HCT116 (cell line): Measurements from ENCODE around the gene MRPL39. TPM values are rescaled to one million over a fixed set of nuclear protein-coding genes. Genes with fewer than 3 reads are reported as not detected.

Experiments
- ATAC-seq: fragments of 200-7000 bp; cut with Tn5 transposase; 2 replicates; pipeline ENCODE4 v1.9.1; 2020; ENCODE audit warnings: mild to moderate bottlenecking, moderate library complexity
- BruUV-seq: library from RNA; stranded (reverse); fragments of 400-500 nt; replicated peaks from 2 replicates; lab custom pipeline; 2021; lab: Mats Ljungman, UMichigan
- CTCF ChIA-PET: fragments of 300-600 bp; sonication (Branson Sonifier 250); formaldehyde crosslinking; loops from one replicate; lab custom pipeline; 2021; ENCODE audit warnings: antibody characterized with exemption; lab: Charles Lee
- POLR2A ChIA-PET: fragments of 300-600, 350-600 bp; sonication (Branson Sonifier 250); formaldehyde crosslinking; loops from one replicate; lab custom pipeline; 2021; ENCODE audit warnings: antibody characterized with exemption; lab: Charles Lee
- RAD21 ChIA-PET, 2 experiments: fragments of 300-600 bp; sonication (Branson Sonifier 250); formaldehyde crosslinking; loops; one replicate each; lab custom pipeline; 2023; ENCODE audit warnings: low total read pairs in 2 of 2; ENCODE audit not compliant: uncharacterized antibody in 2 of 2, unreplicated experiment in 2 of 2, low non-redundant PET in 1 of 2; lab: Charles Lee
- DNase-seq: peaks from one replicate; pipeline ENCODE4 v3.0.0-alpha.2; 2010; ENCODE audit warnings: low read depth, low spot score
- H2AFZ ChIP-seq: fragments of 200-600 bp; shearing (Covaris generic), sonication (generic); 2 replicates; pipeline ENCODE4 v1.6.1; 2017; ENCODE audit warnings: low read depth, mixed run types, mixed read lengths, antibody characterized with exemption, low read length; ENCODE audit not compliant: poor library complexity, severe bottlenecking
- H3K27ac ChIP-seq: 2 replicates; pipeline ENCODE4 v1.5.1; 2012; ENCODE audit warnings: low read depth, low read length
- H3K27me3 ChIP-seq: fragments of 200-600 bp; sonication (generic); 2 replicates; pipeline ENCODE4 v1.6.1; 2016; ENCODE audit warnings: mixed run types, low read length, mixed read lengths; ENCODE audit not compliant: insufficient read depth
- H3K36me3 ChIP-seq, 2 experiments: fragments of 200-500 bp in 1 of 2; fragments of 200-600 bp in 1 of 2; sonication (Bioruptor generic) in 1 of 2; sonication (generic) in 1 of 2; 2 replicates each; pipeline versions ENCODE4 v1.5.1 to v1.6.1; 2014 to 2016; ENCODE audit warnings: low read length in 2 of 2, inconsistent platforms in 1 of 2, mixed read lengths in 1 of 2, mixed run types in 1 of 2; ENCODE audit not compliant: insufficient read depth in 2 of 2, control insufficient read depth in 1 of 2
- H3K4me1 ChIP-seq, 2 experiments: fragments of 200-600 bp in 1 of 2; sonication (generic) in 1 of 2; 2 replicates each; pipeline versions ENCODE4 v1.5.1 to v1.6.1; 2012 to 2017; ENCODE audit warnings: low read length in 2 of 2, inconsistent platforms in 1 of 2, mild to moderate bottlenecking in 1 of 2, mixed read lengths in 1 of 2, mixed run types in 1 of 2, moderate library complexity in 1 of 2; ENCODE audit not compliant: insufficient read depth in 2 of 2, control insufficient read depth in 1 of 2
- H3K4me2 ChIP-seq: fragments of 200-600 bp; sonication (generic); 2 replicates; pipeline ENCODE4 v1.6.1; 2017; ENCODE audit warnings: mixed run types, low read length, mixed read lengths
- H3K4me3 ChIP-seq, 2 experiments: fragments of 200-600 bp in 1 of 2; sonication (generic) in 1 of 2; replicated peaks in 1 of 2; 2 replicates each; pipeline ENCODE4 v1.5.1; 2011 to 2016; ENCODE audit warnings: low read length in 2 of 2, control low read depth in 1 of 2, low read depth in 1 of 2, mild to moderate bottlenecking in 1 of 2, mixed read lengths in 1 of 2, mixed run types in 1 of 2
- H3K79me2 ChIP-seq: fragments of 200-600 bp; sonication (generic); 2 replicates; pipeline ENCODE4 v1.6.1; 2017; ENCODE audit warnings: mild to moderate bottlenecking, mixed run types, low read length, moderate library complexity, mixed read lengths; ENCODE audit not compliant: insufficient read depth
- H3K9ac ChIP-seq: fragments of 200-600 bp; sonication (generic); 2 replicates; pipeline ENCODE4 v1.6.1; 2016; ENCODE audit warnings: low read length, mixed read lengths
- H3K9me2 ChIP-seq: fragments of 200-600 bp; sonication (generic), shearing (Covaris generic); 2 replicates; pipeline ENCODE4 v1.6.1; 2017; ENCODE audit warnings: mixed run types, mild to moderate bottlenecking, moderate library complexity; ENCODE audit not compliant: insufficient read depth
- H3K9me3 ChIP-seq, 2 experiments: fragments of 200-500 bp in 1 of 2; fragments of 200-600 bp in 1 of 2; sonication (Bioruptor generic) in 1 of 2; sonication (generic) in 1 of 2; 2 replicates each; pipeline ENCODE4 v1.6.1; 2014 to 2017; ENCODE audit warnings: low read length in 2 of 2, mixed read lengths in 2 of 2, inconsistent platforms in 1 of 2, low read depth in 1 of 2, mild to moderate bottlenecking in 1 of 2, mixed run types in 1 of 2, moderate library complexity in 1 of 2; ENCODE audit not compliant: control insufficient read depth in 1 of 2, insufficient read depth in 1 of 2
- H4K20me1 ChIP-seq: fragments of 200-600 bp; sonication (generic), shearing (Covaris generic); 2 replicates; pipeline ENCODE4 v1.6.1; 2017; ENCODE audit warnings: mixed run types, mild to moderate bottlenecking, moderate library complexity; ENCODE audit not compliant: insufficient read depth
- ELF1 ChIP-seq: IDR thresholded peaks from 2 replicates; pipeline ENCODE4 v1.6.1; 2012; ENCODE audit warnings: low read depth, borderline replicate concordance
- JUND ChIP-seq: IDR thresholded peaks from 2 replicates; pipeline ENCODE4 v1.6.1; 2012
- RAD21 ChIP-seq: IDR thresholded peaks from 2 replicates; pipeline ENCODE4 v1.6.1; 2012; ENCODE audit warnings: low read depth, mild to moderate bottlenecking
- SIN3A ChIP-seq: IDR thresholded peaks from 2 replicates; pipeline ENCODE4 v1.6.1; 2012; ENCODE audit warnings: low read depth
- YY1 ChIP-seq: IDR thresholded peaks from 2 replicates; pipeline ENCODE4 v1.6.1; 2011; ENCODE audit warnings: low read length, low read depth, moderate library complexity, mild to moderate bottlenecking; ENCODE audit not compliant: insufficient replicate concordance; ENCODE audit errors: extremely low read depth
- ZNF274 ChIP-seq: fragments of 200-500 bp; sonication (Bioruptor generic); IDR thresholded peaks from 2 replicates; pipeline ENCODE4 v1.6.1; 2014; ENCODE audit warnings: mild to moderate bottlenecking, low read depth, low read length, inconsistent platforms
- intact Hi-C: fragments of 100-400 bp; cut with micrococcal nuclease; formaldehyde crosslinking; loops from 2 replicates; pipeline ENCODE4 v1.10.0; 2022
- total RNA-seq: library from RNA; stranded (reverse); gene quantifications from one replicate; pipeline ENCODE4 v1.2.1, GENCODE V29; 2021; ENCODE audit not compliant: unreplicated experiment
- TF ChIP-seq, protein P1 (sequence below): IDR thresholded peaks from 2 replicates; pipeline ENCODE4 v1.6.1; 2012
- TF ChIP-seq, protein P2 (sequence below): IDR thresholded peaks from 2 replicates; pipeline ENCODE4 v1.6.1; 2012
- TF ChIP-seq, protein P3 (sequence below): IDR thresholded peaks from 2 replicates; pipeline ENCODE4 v1.6.1; 2012; ENCODE audit warnings: low read depth
- TF ChIP-seq, protein P4 (sequence below), 3 experiments: fragments of 200-600 bp in 1 of 3; sonication (generic) in 1 of 3; IDR thresholded peaks in 2 of 3; conservative IDR thresholded peaks in 1 of 3; 2 replicates each; pipeline ENCODE4 v1.5.1; 2012 to 2017; ENCODE audit warnings: low read depth in 2 of 3, low read length in 2 of 3, antibody characterized with exemption in 1 of 3, borderline replicate concordance in 1 of 3, control low read depth in 1 of 3, mild to moderate bottlenecking in 1 of 3, mixed read lengths in 1 of 3, mixed run types in 1 of 3, moderate library complexity in 1 of 3; ENCODE audit not compliant: insufficient read depth in 1 of 3

The MRPL39 gene
- total RNA-seq, 1 experiment from 2014 or later: 41.1 TPM

DNA sequence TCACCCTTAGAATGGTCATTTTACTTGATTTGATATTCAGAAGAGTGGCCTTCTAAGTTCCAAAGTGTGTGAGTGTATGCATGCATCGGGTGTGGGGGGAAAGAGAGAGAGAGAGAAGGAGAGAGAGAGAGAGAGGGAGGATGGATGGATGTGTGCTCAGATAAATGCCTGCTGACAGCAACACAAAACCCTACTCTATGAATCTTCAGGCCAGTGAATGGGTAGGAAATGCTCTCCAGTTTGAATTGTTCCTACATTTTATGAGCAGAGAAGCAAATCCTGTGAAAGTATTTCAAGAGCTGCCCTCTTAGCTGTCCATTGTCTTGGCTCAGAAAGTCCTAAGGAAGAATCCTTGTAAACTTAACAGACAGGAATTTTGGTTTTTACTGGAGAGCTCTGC is 39.2 kb upstream of the MRPL39 start:
- Histone ChIP-seq H3K4me2 (no peak overlapping the region), H2AFZ (no peak overlapping the region)
- CTCF ChIA-PET: no interaction called here
- TF ChIP-seq, protein P1, sequence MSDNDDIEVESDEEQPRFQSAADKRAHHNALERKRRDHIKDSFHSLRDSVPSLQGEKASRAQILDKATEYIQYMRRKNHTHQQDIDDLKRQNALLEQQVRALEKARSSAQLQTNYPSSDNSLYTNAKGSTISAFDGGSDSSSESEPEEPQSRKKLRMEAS: no peak
- TF ChIP-seq, all 23 proteins: peak for 0
- Histone ChIP-seq H3K9ac (no peak overlapping the region), H3K9me2 (no peaks in the 10 kb centered on the region), H4K20me1 (no peaks in the 10 kb centered on the region), H3K36me3 (no peaks in the 10 kb centered on the region), H3K27ac (no peak overlapping the region), H3K27me3 (no peaks in the 10 kb centered on the region; the same call in 1 of the 2 replicates), H3K9me3 (no peaks in the 10 kb centered on the region), H3K4me3 (no peak overlapping the region), H3K79me2 (no peaks in the 10 kb centered on the region), H3K4me1 (no peaks in the 10 kb centered on the region)
- ATAC-seq (no peak), DNase-seq (no peak)
- RAD21 ChIA-PET: no interaction called here
- BruUV-seq: no TSS peak
- POLR2A ChIA-PET: no interaction called here
- intact Hi-C loops: no loop called here

DNA sequence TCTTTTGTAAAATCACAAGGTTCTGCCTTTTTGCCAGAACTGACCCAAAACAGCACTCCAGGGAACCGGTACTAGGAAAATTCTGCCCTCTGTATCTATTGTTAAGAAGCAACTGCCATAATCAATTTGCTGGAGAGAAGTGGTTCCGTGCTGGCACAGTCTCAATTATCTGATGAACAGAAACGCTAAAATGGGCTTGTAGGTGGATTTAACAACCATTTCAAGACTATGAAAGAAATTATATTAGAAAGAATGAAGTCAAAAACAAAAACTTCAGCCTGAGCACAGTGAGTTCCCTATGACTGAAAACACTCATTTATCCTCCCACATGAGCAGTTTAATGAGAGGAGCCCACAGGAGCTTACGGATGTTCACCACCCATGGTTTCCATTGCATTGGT is 36.2 kb upstream of the MRPL39 start:
- no peaks in the 10 kb centered on the region for H3K9me3 ChIP-seq
- no peaks in the 10 kb centered on the region; the same call in 1 of the 2 replicates for H3K27me3 ChIP-seq
- no peaks in the 10 kb centered on the region for H3K79me2 ChIP-seq
- DNase-seq (no peak), ATAC-seq (no peak)
- no peaks in the 10 kb centered on the region for H3K9me2 ChIP-seq
- H3K4me1 ChIP-seq: no peaks in the 10 kb centered on the region
- H3K4me3 ChIP-seq: no peak overlapping the region
- no peaks in the 10 kb centered on the region for H4K20me1 ChIP-seq
- no peak overlapping the region for H3K9ac ChIP-seq
- H3K27ac ChIP-seq: no peak overlapping the region
- CTCF ChIA-PET: no interaction called here
- intact Hi-C loops: no loop called here
- RAD21 ChIA-PET: no interaction called here
- H3K4me2 ChIP-seq: no peak overlapping the region
- no peak overlapping the region for H2AFZ ChIP-seq
- TF ChIP-seq, protein P2, sequence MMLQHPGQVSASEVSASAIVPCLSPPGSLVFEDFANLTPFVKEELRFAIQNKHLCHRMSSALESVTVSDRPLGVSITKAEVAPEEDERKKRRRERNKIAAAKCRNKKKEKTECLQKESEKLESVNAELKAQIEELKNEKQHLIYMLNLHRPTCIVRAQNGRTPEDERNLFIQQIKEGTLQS: no peak
- TF ChIP-seq, protein P3, sequence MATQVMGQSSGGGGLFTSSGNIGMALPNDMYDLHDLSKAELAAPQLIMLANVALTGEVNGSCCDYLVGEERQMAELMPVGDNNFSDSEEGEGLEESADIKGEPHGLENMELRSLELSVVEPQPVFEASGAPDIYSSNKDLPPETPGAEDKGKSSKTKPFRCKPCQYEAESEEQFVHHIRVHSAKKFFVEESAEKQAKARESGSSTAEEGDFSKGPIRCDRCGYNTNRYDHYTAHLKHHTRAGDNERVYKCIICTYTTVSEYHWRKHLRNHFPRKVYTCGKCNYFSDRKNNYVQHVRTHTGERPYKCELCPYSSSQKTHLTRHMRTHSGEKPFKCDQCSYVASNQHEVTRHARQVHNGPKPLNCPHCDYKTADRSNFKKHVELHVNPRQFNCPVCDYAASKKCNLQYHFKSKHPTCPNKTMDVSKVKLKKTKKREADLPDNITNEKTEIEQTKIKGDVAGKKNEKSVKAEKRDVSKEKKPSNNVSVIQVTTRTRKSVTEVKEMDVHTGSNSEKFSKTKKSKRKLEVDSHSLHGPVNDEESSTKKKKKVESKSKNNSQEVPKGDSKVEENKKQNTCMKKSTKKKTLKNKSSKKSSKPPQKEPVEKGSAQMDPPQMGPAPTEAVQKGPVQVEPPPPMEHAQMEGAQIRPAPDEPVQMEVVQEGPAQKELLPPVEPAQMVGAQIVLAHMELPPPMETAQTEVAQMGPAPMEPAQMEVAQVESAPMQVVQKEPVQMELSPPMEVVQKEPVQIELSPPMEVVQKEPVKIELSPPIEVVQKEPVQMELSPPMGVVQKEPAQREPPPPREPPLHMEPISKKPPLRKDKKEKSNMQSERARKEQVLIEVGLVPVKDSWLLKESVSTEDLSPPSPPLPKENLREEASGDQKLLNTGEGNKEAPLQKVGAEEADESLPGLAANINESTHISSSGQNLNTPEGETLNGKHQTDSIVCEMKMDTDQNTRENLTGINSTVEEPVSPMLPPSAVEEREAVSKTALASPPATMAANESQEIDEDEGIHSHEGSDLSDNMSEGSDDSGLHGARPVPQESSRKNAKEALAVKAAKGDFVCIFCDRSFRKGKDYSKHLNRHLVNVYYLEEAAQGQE: no peak
- TF ChIP-seq SIN3A (no peak), ELF1 (no peak), YY1 (no peak), ZNF274 (no peak), RAD21 (no peak), JUND (no peak)
- TF ChIP-seq, protein P4, sequence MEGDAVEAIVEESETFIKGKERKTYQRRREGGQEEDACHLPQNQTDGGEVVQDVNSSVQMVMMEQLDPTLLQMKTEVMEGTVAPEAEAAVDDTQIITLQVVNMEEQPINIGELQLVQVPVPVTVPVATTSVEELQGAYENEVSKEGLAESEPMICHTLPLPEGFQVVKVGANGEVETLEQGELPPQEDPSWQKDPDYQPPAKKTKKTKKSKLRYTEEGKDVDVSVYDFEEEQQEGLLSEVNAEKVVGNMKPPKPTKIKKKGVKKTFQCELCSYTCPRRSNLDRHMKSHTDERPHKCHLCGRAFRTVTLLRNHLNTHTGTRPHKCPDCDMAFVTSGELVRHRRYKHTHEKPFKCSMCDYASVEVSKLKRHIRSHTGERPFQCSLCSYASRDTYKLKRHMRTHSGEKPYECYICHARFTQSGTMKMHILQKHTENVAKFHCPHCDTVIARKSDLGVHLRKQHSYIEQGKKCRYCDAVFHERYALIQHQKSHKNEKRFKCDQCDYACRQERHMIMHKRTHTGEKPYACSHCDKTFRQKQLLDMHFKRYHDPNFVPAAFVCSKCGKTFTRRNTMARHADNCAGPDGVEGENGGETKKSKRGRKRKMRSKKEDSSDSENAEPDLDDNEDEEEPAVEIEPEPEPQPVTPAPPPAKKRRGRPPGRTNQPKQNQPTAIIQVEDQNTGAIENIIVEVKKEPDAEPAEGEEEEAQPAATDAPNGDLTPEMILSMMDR (IDR thresholded peaks at IDR 0.05 in 2 of 3, conservative IDR thresholded peaks at IDR 0.05 in 1 of 3; ENCODE audit: borderline replicate concordance in 1 of 3, insufficient read depth in 1 of 3, low read depth in 2 of 3, low read length in 2 of 3): no peak
- no TSS peak for BruUV-seq
- POLR2A ChIA-PET: no interaction called here
- H3K36me3 ChIP-seq: no peaks in the 10 kb centered on the region
